Aorta (tissue), 5 donors: ENCODE data around the gene INMT. TPM values are rescaled to one million over a fixed set of nuclear protein-coding genes. Genes with fewer than 3 reads are reported as not detected.

Experiments used
- ATAC-seq: fragments of 200-7000 bp; cut with Tn5 transposase; one replicate; pipeline ENCODE4 v1.9.1; 2022; ENCODE audit warnings: moderate library complexity; ENCODE audit not compliant: low FRiP score
- DNase-seq, 2 donors: peaks; one replicate each; pipeline ENCODE4 v3.0.0-alpha.2; 2020
- H3K27ac ChIP-seq, 2 donors: one replicate each; pipeline ENCODE4 v1.5.1; 2013; ENCODE audit warnings: low read length in 2 of 2, mild to moderate bottlenecking in 2 of 2, moderate library complexity in 2 of 2, control low read depth in 1 of 2, inconsistent platforms in 1 of 2, low read depth in 1 of 2
- H3K27me3 ChIP-seq, 2 donors: one replicate each; pipeline ENCODE4 v1.6.1; 2013; ENCODE audit warnings: control low read depth in 1 of 2, low read length in 1 of 2, mild to moderate bottlenecking in 1 of 2, moderate library complexity in 1 of 2; ENCODE audit not compliant: insufficient read depth in 2 of 2, control insufficient read depth in 1 of 2
- H3K36me3 ChIP-seq, 2 donors: one replicate each; pipeline ENCODE4 v1.6.1; 2013; ENCODE audit warnings: control low read depth in 1 of 2, low read length in 1 of 2, mild to moderate bottlenecking in 1 of 2; ENCODE audit not compliant: insufficient read depth in 2 of 2, control insufficient read depth in 1 of 2
- H3K4me1 ChIP-seq, 2 donors: one replicate each; pipeline ENCODE4 v1.6.1; 2013; ENCODE audit warnings: low read length in 2 of 2, control low read depth in 1 of 2, mild to moderate bottlenecking in 1 of 2, moderate library complexity in 1 of 2; ENCODE audit not compliant: insufficient read depth in 2 of 2, control insufficient read depth in 1 of 2
- H3K4me3 ChIP-seq, 2 donors: one replicate each; pipeline ENCODE4 v1.5.1; 2013; ENCODE audit warnings: low read length in 2 of 2, control low read depth in 1 of 2, mild to moderate bottlenecking in 1 of 2
- H3K9me3 ChIP-seq: one replicate; pipeline ENCODE4 v1.6.1; 2013; ENCODE audit warnings: mild to moderate bottlenecking, low read length; ENCODE audit not compliant: control insufficient read depth
- WGBS, 2 donors: extraction: QIAGEN DNeasy Blood & Tissue Kit; methylation state at CpG; one replicate each; pipeline ENCODE4 v1.1.7; 2013; 5-methylcytosine and 5-hydroxymethylcytosine counted together
- intact Hi-C, 2 donors: fragments of 100-400 bp; cut with DNase I; formaldehyde crosslinking; loops; one replicate each; pipeline versions ENCODE4 v1.14.2 to v1.15.0; 2022
- long read RNA-seq, 2 donors: library from polyadenylated mRNA; unstranded; transcript quantifications; one replicate each; pipeline ENCODE4 v2.0.0, GENCODE V29; 2020 to 2021
- polyA plus RNA-seq, 2 donors: library from polyadenylated mRNA; stranded (reverse); fragments of 200-250 nt; gene quantifications; one replicate each; pipeline ENCODE4 v1.2.3, GENCODE V29; 2013
- total RNA-seq, 2 donors: library from RNA; stranded (reverse); fragmentation: NEBNext Ultra II Directional; extraction: Animal tissue kit (Norgen Biotek cat#: 25700); gene quantifications; one replicate each; pipeline ENCODE4 v1.2.1, GENCODE V29; 2021
- donor health status: healthy with polysubstance abuse.
- donor health status: Bipolar disorder and iron deficiency.
- donor health status: DM: no; HTN: no; CAD: no.
- donor health status: DM: no; HTN: no; CAD: no.
- donor health status: DM: yes; HTN: yes; CAD: no.

Gene INMT
- total RNA-seq = 100 to 1,000 TPM in 1 of 2 donors, 10 to 100 TPM in 1; 83.0 to 131 TPM
- polyA plus RNA-seq = 100 to 1,000 TPM in 1 of 2 donors, 10 to 100 TPM in 1; 76.7 to 105 TPM
- long read RNA-seq, donor 1, transcript INMT-201 (3 exons, 2,559 nt) = major isoform, 29 of 55 reads
- long read RNA-seq, donor 1, partial matches to known transcripts = 26 of 55 reads
- long read RNA-seq, donor 1, other reads (novel, unspliced or antisense) = 0 of 55 reads
- long read RNA-seq, donor 2, transcript INMT-201 (3 exons, 2,559 nt) = major isoform, 8 of 11 reads
- long read RNA-seq, donor 2, partial matches to known transcripts = 1 of 11 reads
- long read RNA-seq, donor 2, other reads (novel, unspliced or antisense) = 2 of 11 reads

DNA sequence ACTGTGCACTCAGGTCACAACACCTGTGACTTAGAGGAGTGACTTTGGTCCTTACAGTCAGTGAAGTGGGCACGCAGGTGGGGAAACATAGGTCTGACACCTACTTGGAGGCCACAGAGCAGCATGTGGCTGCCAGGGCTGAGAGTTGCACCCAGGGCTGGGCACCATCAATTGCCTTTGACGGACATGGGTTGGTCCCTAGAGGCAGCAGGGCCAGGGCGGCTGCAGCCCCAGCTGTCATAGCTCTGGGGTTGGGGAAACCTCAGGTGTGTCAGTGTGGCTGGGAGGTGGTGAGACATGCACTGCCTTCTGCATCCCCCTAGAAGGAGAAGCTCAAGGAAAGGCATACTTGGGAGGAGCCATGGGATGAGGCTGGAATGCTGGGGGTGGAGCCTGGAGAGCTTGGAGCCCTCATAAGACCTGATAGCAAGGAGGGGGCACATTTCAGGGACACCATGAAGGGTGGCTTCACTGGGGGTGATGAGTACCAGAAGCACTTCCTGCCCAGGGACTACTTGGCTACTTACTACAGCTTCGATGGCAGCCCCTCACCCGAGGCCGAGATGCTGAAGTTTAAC is at the start of gene INMT:
Gene INMT, plus strand, starts transcription at position 440 of the 578 bp plus-strand sequence. Its CDS starts 16 bp downstream, at position 456.
- ATAC-seq (peak; percentile 67), DNase-seq (peak; percentile 70 to 80)
- 29 to 30% methylated on average over 6 of the region's 6 CpGs for WGBS, 2 donors
- H3K27me3 ChIP-seq = no peaks in the 10 kb centered on the region
- no peaks in the 10 kb centered on the region for H3K9me3 ChIP-seq
- peak within 1 kb of the TSS; percentile 35 to 37 for H3K4me3 ChIP-seq
- peak within 1 kb of the TSS; percentile 42 to 63 for H3K27ac ChIP-seq
- no peaks in the 10 kb centered on the region for H3K36me3 ChIP-seq
- intact Hi-C loops = loop anchor here (2.0 to 5.0 kb wide), 3 partner anchors 36 to 166 kb away; no protein-coding TSS in a partner anchor
- no peaks in the 10 kb centered on the region for H3K4me1 ChIP-seq

DNA sequence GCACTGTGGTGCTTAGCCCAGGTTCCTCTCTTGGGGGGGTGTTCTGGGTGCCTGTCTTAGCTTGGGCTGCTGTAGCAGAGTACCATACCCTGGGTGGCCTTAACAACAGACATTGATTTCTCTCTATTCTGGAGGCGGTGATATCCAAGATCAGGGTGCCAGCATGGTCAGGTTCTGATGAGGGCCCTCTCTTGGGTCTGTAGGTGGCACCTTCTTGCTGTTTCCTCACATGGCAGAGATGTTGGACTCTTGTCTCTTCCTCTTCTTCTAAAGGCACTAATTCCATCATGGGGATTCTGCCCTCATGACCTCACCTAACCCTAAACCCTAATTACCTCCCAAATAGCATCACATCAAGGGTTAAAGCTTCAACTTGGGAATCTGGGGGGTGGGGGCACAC is 49.7 kb upstream of the INMT start:
- no peak overlapping the region for H3K4me3 ChIP-seq
- no peaks in the 10 kb centered on the region for H3K27me3 ChIP-seq
- no peaks in the 10 kb centered on the region for H3K4me1 ChIP-seq
- no peaks in the 10 kb centered on the region for H3K9me3 ChIP-seq
- ATAC-seq (no peak), DNase-seq (no peak)
- H3K27ac ChIP-seq = no peak overlapping the region
- 78 to 100% methylated on average over 1 of the region's 1 CpG for WGBS, 2 donors
- H3K36me3 ChIP-seq = no peaks in the 10 kb centered on the region
- intact Hi-C loops = no loop called here

DNA sequence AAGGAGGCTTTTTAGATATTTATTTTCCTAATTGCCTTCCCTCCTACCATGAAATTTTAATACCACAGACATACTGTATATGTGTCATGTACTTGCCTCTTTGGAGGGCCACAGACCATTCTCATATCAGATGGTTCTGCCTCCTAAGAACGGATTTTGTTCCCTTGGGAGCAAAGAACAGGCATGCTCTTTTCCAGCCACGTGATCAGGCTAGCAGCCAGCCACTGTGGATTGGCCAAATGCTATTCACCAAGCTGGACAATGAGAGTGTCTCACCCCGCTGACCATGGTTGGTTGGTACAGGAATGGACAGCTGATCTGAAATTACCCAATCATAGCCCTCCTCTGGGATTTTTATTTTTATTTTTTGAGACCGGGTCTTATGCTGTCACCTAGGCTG is 48.2 kb upstream of the INMT start:
- H3K4me3 ChIP-seq = no peak overlapping the region
- H3K36me3 ChIP-seq = no peaks in the 10 kb centered on the region
- DNase-seq = peak in 1 of 2 donors; percentile 32
- no peak for ATAC-seq
- H3K4me1 ChIP-seq = no peaks in the 10 kb centered on the region
- WGBS, 2 donors = 58 to 60% methylated on average over 4 of the region's 4 CpGs
- H3K9me3 ChIP-seq = no peaks in the 10 kb centered on the region
- intact Hi-C loops = no loop called here
- no peaks in the 10 kb centered on the region for H3K27me3 ChIP-seq
- H3K27ac ChIP-seq = no peak overlapping the region

DNA sequence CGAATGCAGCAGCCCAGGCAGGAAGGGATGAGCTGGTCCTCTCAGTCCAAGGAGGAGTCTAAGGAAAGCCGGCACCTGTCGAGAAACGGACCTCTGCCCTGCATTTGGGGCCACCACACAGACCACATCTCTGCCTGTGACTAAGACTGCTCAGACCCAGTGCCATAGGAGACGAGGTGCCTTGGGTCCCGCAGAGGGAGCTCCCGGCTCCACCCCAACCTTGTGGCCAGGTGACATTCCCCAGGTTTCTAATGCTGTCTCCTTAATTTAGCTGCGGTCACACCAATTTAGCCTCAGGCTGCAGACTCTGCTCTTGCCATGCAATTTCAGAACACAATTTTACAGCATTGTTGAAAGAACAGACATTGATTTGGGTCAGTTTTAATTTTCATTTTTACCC is 46.9 kb upstream of the INMT start:
- no peaks in the 10 kb centered on the region for H3K4me1 ChIP-seq
- H3K27ac ChIP-seq = no peak overlapping the region
- intact Hi-C loops = no loop called here
- no peaks in the 10 kb centered on the region for H3K27me3 ChIP-seq
- H3K4me3 ChIP-seq = no peak overlapping the region
- no peak for ATAC-seq
- no peaks in the 10 kb centered on the region for H3K36me3 ChIP-seq
- 83 to 87% methylated on average over 8 of the region's 8 CpGs for WGBS, 2 donors
- peak; percentile 21 to 38 for DNase-seq
- H3K9me3 ChIP-seq = no peaks in the 10 kb centered on the region

DNA sequence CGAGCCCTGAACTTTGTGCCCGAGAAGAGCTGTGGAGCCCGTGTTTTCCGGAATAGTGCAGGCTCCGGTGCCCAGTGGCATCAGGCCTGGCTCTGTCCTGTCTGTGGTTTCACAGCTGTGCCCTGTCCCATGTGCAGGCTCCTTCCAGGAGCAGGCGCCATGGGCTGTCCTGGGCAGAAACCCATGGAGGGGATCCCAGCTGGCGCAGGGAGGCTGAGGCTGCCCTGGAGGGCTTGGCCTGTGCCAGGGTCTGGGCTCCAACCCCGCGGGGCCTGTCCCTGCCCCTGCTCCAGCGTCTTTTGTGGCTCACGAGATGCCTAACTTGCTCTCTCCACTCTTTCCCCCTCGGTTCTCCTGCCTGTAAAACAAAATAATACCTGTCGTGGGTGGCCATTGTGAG is 46.3 kb upstream of the INMT start:
- H3K27ac ChIP-seq = no peak overlapping the region
- H3K4me3 ChIP-seq = no peak overlapping the region
- H3K27me3 ChIP-seq = no peaks in the 10 kb centered on the region
- H3K9me3 ChIP-seq = no peaks in the 10 kb centered on the region
- DNase-seq (peak; percentile 20 to 53), ATAC-seq (no peak)
- H3K4me1 ChIP-seq = no peaks in the 10 kb centered on the region
- WGBS, 2 donors = 76 to 80% methylated on average over 13 of the region's 13 CpGs
- intact Hi-C loops = no loop called here
- H3K36me3 ChIP-seq = no peaks in the 10 kb centered on the region

DNA sequence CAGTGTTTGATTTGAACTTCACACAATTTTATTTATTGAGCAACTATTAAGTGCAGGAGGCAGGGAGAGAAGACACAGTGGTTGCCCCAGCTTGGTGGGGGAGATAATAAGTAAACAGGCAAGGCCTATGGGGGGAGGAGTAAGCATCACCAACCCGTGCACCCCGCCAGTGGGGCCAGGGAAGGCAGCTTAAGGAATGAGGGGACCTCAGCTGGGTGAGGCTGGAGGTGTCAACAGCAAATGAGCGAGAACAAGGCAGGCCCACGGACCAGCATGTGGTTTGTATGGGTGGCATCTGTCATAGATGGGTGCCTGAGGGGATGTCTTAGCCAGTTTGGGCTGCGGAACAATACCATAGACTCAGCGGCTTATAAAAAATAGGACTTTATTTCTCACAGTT is 45.6 kb upstream of the INMT start:
- Histone ChIP-seq H3K4me1 (no peaks in the 10 kb centered on the region), H3K27ac (no peak overlapping the region), H3K9me3 (no peaks in the 10 kb centered on the region), H3K27me3 (no peaks in the 10 kb centered on the region), H3K36me3 (no peaks in the 10 kb centered on the region), H3K4me3 (no peak overlapping the region)
- ATAC-seq (no peak), DNase-seq (peak; percentile 27 to 57)
- intact Hi-C loops = no loop called here
- WGBS, 2 donors = 92 to 93% methylated on average over 6 of the region's 6 CpGs

DNA sequence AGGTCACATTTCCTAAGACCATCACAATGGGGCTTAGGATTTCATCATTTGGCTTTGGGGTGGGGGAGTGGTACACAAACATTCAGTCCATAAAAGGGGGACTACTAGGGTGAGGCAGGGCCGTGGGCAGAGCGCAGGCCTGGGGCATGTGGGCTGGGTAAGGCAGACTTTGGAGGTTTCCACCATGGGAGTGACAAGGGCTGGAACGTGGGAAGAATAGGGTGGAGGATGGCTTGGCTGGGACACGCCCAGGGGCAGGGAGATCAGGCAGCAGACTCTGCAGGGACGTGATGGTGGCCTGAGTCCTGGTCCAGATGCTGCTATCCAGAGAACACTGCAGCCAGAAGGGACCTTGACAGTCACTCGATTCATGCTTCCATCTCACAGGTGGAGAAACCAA is 45.0 kb upstream of the INMT start:
- H3K9me3 ChIP-seq = no peaks in the 10 kb centered on the region
- peak in 1 of 2 donors; percentile 42 for DNase-seq
- intact Hi-C loops = no loop called here
- no peak overlapping the region for H3K4me3 ChIP-seq
- no peak for ATAC-seq
- no peaks in the 10 kb centered on the region for H3K27me3 ChIP-seq
- WGBS, 2 donors = 92% methylated on average over 6 of the region's 6 CpGs
- H3K36me3 ChIP-seq = no peaks in the 10 kb centered on the region
- H3K4me1 ChIP-seq = no peaks in the 10 kb centered on the region
- H3K27ac ChIP-seq = no peak overlapping the region

DNA sequence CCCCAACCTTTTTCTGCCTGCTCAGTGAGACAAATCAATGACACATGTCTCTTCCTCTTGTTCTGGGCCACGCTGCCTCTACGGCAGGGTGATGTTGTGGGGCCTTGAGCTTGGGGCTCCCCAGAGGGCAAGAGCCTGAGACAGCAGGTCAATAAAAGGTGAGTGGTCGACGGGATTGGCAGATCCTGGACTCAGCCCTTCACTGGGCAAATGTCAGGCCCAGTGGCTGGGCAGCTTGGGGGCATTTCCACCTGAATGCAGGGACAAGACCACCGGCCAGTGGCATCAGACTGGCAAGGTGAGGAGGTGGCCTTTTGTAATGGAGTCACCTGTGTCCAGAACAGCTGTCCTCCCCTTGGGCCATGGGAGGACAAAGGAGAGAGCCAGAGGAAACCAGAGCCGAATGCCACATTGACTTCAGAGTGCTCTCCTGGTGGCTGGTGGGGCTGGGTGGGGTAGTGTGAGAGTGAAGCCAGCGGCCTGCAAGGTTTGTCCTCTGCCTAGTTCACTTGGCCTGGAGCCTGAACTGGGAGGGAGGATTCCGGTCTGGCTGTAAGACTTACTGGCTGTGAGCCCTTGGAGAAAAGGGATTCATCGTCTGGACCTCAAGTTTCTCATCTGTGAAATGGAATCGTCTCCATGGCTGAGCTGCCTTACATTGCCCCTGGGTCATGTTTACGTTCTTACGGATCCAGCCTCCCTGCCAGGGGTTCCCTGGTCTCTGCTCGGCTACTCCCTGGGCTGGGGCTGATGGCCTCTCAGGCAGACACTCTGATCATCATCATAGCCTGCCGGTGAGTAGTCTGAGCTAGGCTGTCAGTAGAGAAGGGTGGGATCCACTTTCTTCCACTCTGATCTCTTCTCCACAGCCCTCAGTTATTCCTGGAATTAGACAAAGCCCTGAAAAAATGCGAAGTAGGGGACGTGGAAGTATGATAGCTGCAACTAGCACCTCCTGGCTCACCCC is 44.3 kb upstream of the INMT start:
- H3K4me1 ChIP-seq = no peaks in the 10 kb centered on the region
- no peaks in the 10 kb centered on the region for H3K9me3 ChIP-seq
- DNase-seq (peak; percentile 68 to 79), ATAC-seq (peak; percentile 47)
- 65 to 75% methylated on average over 16 of the region's 16 CpGs for WGBS, 2 donors
- H3K4me3 ChIP-seq = no peak overlapping the region
- intact Hi-C loops = no loop called here
- H3K27me3 ChIP-seq = no peaks in the 10 kb centered on the region
- H3K27ac ChIP-seq = no peak overlapping the region
- H3K36me3 ChIP-seq = no peaks in the 10 kb centered on the region
